ENCODE results near the gene C10orf95. TPM values are rescaled to one million over a fixed set of nuclear protein-coding genes. Genes with fewer than 3 reads are reported as not detected.

Gene C10orf95
- total and polyA plus RNA-seq, 2 donors (not counting 3 experiments of a cell fraction or from before 2014, with no cell fraction given): 0.08 TPM; not detected in 1

MicroRNAs encoded within 50 kb of the gene (microRNA counts, 767-probe panel; counts per million panel counts)
- microRNA hsa-miR-146b-3p (723 counts per million, percentile 96 among the panel's probes with 10 or more counts), microRNA hsa-miR-146b-5p (723 counts per million, percentile 96 among the panel's probes with 10 or more counts)

Small RNA genes lying within 50 kb of the gene (microRNA-seq; reads per million reads assigned to microRNA genes)
- gene MIR146B (ENCODE audit: borderline number of aligned reads, borderline replicate concordance): 11.9 reads per million, percentile 27 among the genes with 10 or more reads in this experiment

Small RNA genes lying within 50 kb of the gene (small RNA-seq; reads per million reads assigned to genes)
- gene MIR146B (ENCODE audit: insufficient read depth, insufficient read length, low read depth, low replicate concordance): 1.1 reads per million

Other genes starting within 250 kb of the C10orf95 start
- gene ELOVL3, start 225.2 kb downstream of the C10orf95 start, total RNA-seq: not detected in 2 replicates
- gene ELOVL3, start 225.2 kb downstream of the C10orf95 start, polyA plus RNA-seq: not detected in 2 replicates
- gene PITX3, start 210.0 kb downstream of the C10orf95 start, total RNA-seq: not detected in 2 replicates
- gene PITX3, start 210.0 kb downstream of the C10orf95 start, polyA plus RNA-seq: not detected in 2 replicates
- gene GBF1, start 206.0 kb downstream of the C10orf95 start, total RNA-seq: 45.7 and 49.7 TPM in 2 replicates
- gene GBF1, start 206.0 kb downstream of the C10orf95 start, polyA plus RNA-seq: 20.3 and 26.0 TPM in 2 replicates
- 21.9 and 25.6 TPM in 2 replicates for gene NFKB2, start 55.8 kb downstream of the C10orf95 start, total RNA-seq
- gene NFKB2, start 55.8 kb downstream of the C10orf95 start, polyA plus RNA-seq: 21.0 and 23.0 TPM in 2 replicates
- gene PSD, start 32.8 kb downstream of the C10orf95 start, total RNA-seq: 0.18 and 0.40 TPM in 2 replicates
- 0.08 and 0.10 TPM in 2 replicates for gene PSD, start 32.8 kb downstream of the C10orf95 start, polyA plus RNA-seq
- 9.9 and 10.7 TPM in 2 replicates for gene FBXL15, start 30.7 kb downstream of the C10orf95 start, total RNA-seq
- gene FBXL15, start 30.7 kb downstream of the C10orf95 start, polyA plus RNA-seq: 15.3 and 21.6 TPM in 2 replicates
- 61.5 and 62.6 TPM in 2 replicates for gene CUEDC2, start 19.0 kb downstream of the C10orf95 start, total RNA-seq
- gene CUEDC2, start 19.0 kb downstream of the C10orf95 start, polyA plus RNA-seq: 82.3 and 96.7 TPM in 2 replicates
- gene ACTR1A, start 51.2 kb upstream of the C10orf95 start, total RNA-seq: 151 and 155 TPM in 2 replicates
- 164 and 169 TPM in 2 replicates for gene ACTR1A, start 51.2 kb upstream of the C10orf95 start, polyA plus RNA-seq
- 14.5 and 16.3 TPM in 2 replicates for gene SUFU, start 52.4 kb upstream of the C10orf95 start, total RNA-seq
- 9.5 and 10.1 TPM in 2 replicates for gene SUFU, start 52.4 kb upstream of the C10orf95 start, polyA plus RNA-seq
- gene TRIM8, start 192.9 kb upstream of the C10orf95 start, total RNA-seq: 108 and 114 TPM in 2 replicates
- 74.1 and 77.2 TPM in 2 replicates for gene TRIM8, start 192.9 kb upstream of the C10orf95 start, polyA plus RNA-seq